GM12878 (cell line): ENCODE measurements around the gene STX1B. TPM values are rescaled to one million over a fixed set of nuclear protein-coding genes. Genes with fewer than 3 reads are reported as not detected.

Experiments
- CHD2 ChIP-seq: IDR thresholded peaks from 2 replicates; pipeline ENCODE4 v1.6.1; 2011; ENCODE audit warnings: low read depth, low read length, improper control_type of control experiment, borderline replicate concordance
- CHD4 ChIP-seq: fragments of 200-600 bp; sonication (generic); IDR thresholded peaks from 2 replicates; pipeline ENCODE4 v1.6.1; 2016; ENCODE audit warnings: mild to moderate bottlenecking
- CREM ChIP-seq: IDR thresholded peaks from 2 replicates; pipeline ENCODE4 v1.6.1; 2014; ENCODE audit warnings: antibody characterized with exemption, low read depth
- CTCF ChIP-seq, 3 experiments: IDR thresholded peaks in 2 of 3; conservative IDR thresholded peaks in 1 of 3; 2 replicates each; pipeline ENCODE4 v1.5.1; 2011; ENCODE audit warnings: low read depth in 3 of 3, low read length in 3 of 3, mild to moderate bottlenecking in 3 of 3, control low read depth in 2 of 3, moderate library complexity in 2 of 3, inconsistent platforms in 1 of 3, mixed read lengths in 1 of 3; ENCODE audit not compliant: control insufficient read depth in 2 of 3, insufficient read depth in 1 of 3; ENCODE audit errors: extremely low read depth in 1 of 3
- E2F8 ChIP-seq: fragments of 450-650 bp; IDR thresholded peaks from 2 replicates; pipeline ENCODE4 v1.6.1; 2018; ENCODE audit warnings: mild to moderate bottlenecking, low read depth, moderate library complexity; ENCODE audit not compliant: partially characterized antibody
- MAX ChIP-seq: IDR thresholded peaks from 2 replicates; pipeline ENCODE4 v1.6.1; 2012; ENCODE audit warnings: low read depth, low read length, improper control_type of control experiment
- NBN ChIP-seq: fragments of 450-650 bp; IDR thresholded peaks from 2 replicates; pipeline ENCODE4 v1.6.1; 2016
- PRDM15 ChIP-seq: fragments of 450-650 bp; formaldehyde crosslinking; IDR thresholded peaks from 2 replicates; pipeline ENCODE4 v1.4.0; 2020; ENCODE audit warnings: mild to moderate bottlenecking, moderate library complexity
- SIN3A ChIP-seq: IDR thresholded peaks from 2 replicates; pipeline ENCODE4 v1.6.1; 2012; ENCODE audit warnings: low read depth, low read length, improper control_type of control experiment
- SMARCA5 ChIP-seq: fragments of 450-650 bp; IDR thresholded peaks from 2 replicates; pipeline ENCODE4 v1.6.1; 2017; ENCODE audit warnings: mild to moderate bottlenecking
- SUZ12 ChIP-seq: fragments of 200-600 bp; sonication (generic); IDR thresholded peaks from one replicate; pipeline ENCODE4 v1.6.1; 2018; ENCODE audit warnings: antibody characterized with exemption, mild to moderate bottlenecking; ENCODE audit not compliant: unreplicated experiment
- ZNF24 ChIP-seq: fragments of 450-650 bp; IDR thresholded peaks from 2 replicates; pipeline ENCODE4 v1.6.1; 2017; ENCODE audit warnings: antibody characterized with exemption, mild to moderate bottlenecking
- ZNF384 ChIP-seq: IDR thresholded peaks from 2 replicates; pipeline ENCODE4 v1.6.1; 2012; ENCODE audit warnings: low read depth, mild to moderate bottlenecking, low read length, improper control_type of control experiment, borderline replicate concordance
- polyA plus RNA-seq, 11 experiments: library from polyadenylated mRNA; depleted of rRNA in 4 of 11; unstranded in 6 of 11; stranded (reverse) in 5 of 11; fragments of >200 nt; fragmentation: Nextera tagmentation in 4 of 11; fragmentation: Illumina TruSeq in 1 of 11; extraction: Ambion mirVana in 4 of 11; extraction: Trizol in 1 of 11; gene quantifications; 1 replicate in 1 of 11; 2 replicates in 10 of 11; pipeline versions ENCODE4 v1.2.1 to v1.2.3, GENCODE V29; 2011 to 2016; ENCODE audit warnings: inconsistent platforms in 2 of 11, missing spikeins in 2 of 11, low read depth in 1 of 11
- total RNA-seq, 4 experiments: library from RNA; depleted of rRNA in 3 of 4; stranded (reverse); fragments of >200 nt in 3 of 4; fragmentation: Illumina TruSeq in 1 of 4; extraction: Trizol in 1 of 4; gene quantifications; 2 replicates each; pipeline versions ENCODE4 v1.2.1 to v1.2.3, GENCODE V29; 2013 to 2021
- TF ChIP-seq, protein P1 (sequence below): fragments of 150-350 bp; IDR thresholded peaks from 2 replicates; pipeline ENCODE4 v1.6.1; 2016; ENCODE audit warnings: low read depth, low read length

Gene STX1B
- total and polyA plus RNA-seq, 10 of the 15 experiments (the other 5 are each of a cell fraction or from before 2014, with no cell fraction given): 0.22 to 2.5 (median 1.1) TPM

- TF ChIP-seq, protein P1, sequence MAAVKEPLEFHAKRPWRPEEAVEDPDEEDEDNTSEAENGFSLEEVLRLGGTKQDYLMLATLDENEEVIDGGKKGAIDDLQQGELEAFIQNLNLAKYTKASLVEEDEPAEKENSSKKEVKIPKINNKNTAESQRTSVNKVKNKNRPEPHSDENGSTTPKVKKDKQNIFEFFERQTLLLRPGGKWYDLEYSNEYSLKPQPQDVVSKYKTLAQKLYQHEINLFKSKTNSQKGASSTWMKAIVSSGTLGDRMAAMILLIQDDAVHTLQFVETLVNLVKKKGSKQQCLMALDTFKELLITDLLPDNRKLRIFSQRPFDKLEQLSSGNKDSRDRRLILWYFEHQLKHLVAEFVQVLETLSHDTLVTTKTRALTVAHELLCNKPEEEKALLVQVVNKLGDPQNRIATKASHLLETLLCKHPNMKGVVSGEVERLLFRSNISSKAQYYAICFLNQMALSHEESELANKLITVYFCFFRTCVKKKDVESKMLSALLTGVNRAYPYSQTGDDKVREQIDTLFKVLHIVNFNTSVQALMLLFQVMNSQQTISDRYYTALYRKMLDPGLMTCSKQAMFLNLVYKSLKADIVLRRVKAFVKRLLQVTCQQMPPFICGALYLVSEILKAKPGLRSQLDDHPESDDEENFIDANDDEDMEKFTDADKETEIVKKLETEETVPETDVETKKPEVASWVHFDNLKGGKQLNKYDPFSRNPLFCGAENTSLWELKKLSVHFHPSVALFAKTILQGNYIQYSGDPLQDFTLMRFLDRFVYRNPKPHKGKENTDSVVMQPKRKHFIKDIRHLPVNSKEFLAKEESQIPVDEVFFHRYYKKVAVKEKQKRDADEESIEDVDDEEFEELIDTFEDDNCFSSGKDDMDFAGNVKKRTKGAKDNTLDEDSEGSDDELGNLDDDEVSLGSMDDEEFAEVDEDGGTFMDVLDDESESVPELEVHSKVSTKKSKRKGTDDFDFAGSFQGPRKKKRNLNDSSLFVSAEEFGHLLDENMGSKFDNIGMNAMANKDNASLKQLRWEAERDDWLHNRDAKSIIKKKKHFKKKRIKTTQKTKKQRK: no peak
- TF ChIP-seq ZNF384: no peak
- TF ChIP-seq CTCF (IDR thresholded peaks at IDR 0.05 in 2 of 3, conservative IDR thresholded peaks at IDR 0.05 in 1 of 3; ENCODE audit: control insufficient read depth in 2 of 3, extremely low read depth in 1 of 3, insufficient read depth in 1 of 3, low read depth in 3 of 3, low read length in 3 of 3): no peak
- TF ChIP-seq CREM: peak; percentile 99
- TF ChIP-seq SMARCA5: peak; percentile 94
- TF ChIP-seq E2F8: peak; percentile 91
- peak; percentile 85 for TF ChIP-seq SIN3A
- TF ChIP-seq CHD4: no peak
- TF ChIP-seq PRDM15 (CRISPR knock-in tag): no peak; the same call in 1 of the 2 replicates
- peak; percentile 99 for TF ChIP-seq NBN
- no peak for TF ChIP-seq SUZ12
- TF ChIP-seq ZNF24: no peak
- peak; percentile 95 for TF ChIP-seq MAX
- TF ChIP-seq CHD2: peak; percentile 58
Measured at GRCh38 chr16:31032736-31033708, 22.6 kb upstream of the STX1B start, which contains the start of gene STX4 (continued).
